ENCODE data around the gene FMO1. TPM values are rescaled to one million over a fixed set of nuclear protein-coding genes. Genes with fewer than 3 reads are reported as not detected.

The FMO1 gene
- total RNA-seq, 1 experiment from 2014 or later: not detected

- peaks cover 8% of the 10 kb centered on the region for H3K4me1 Mint-ChIP-seq (ENCODE audit: insufficient read depth, unreplicated experiment)
- no peaks in the 10 kb centered on the region for H3K27me3 Mint-ChIP-seq (ENCODE audit: insufficient read depth, unreplicated experiment)
- no peak for TF ChIP-seq CTCF (IDR thresholded peaks at IDR 0.05; ENCODE audit: unreplicated experiment)
- no peak overlapping the region for H3K27ac Mint-ChIP-seq (ENCODE audit: low read depth, unreplicated experiment)
- DNase-seq (ENCODE audit: unreplicated experiment): no peak
- H3K4me3 Mint-ChIP-seq (ENCODE audit: unreplicated experiment): no peak overlapping the region
- CTCF ChIA-PET: interaction anchor here (1.0 to 3.1 kb wide), 4 partner anchors 11 to 187 kb away, joined by 3 to 15 read pairs (median 3); partner anchors contain the start of gene FMO4
- POLR2A ChIA-PET: interaction anchor here (1.0 kb wide), 1 partner anchor 8 kb away, joined by 4 read pairs; no protein-coding TSS in a partner anchor
- H3K36me3 Mint-ChIP-seq (ENCODE audit: insufficient read depth, unreplicated experiment): no peaks in the 10 kb centered on the region
- H3K9me3 Mint-ChIP-seq (ENCODE audit: unreplicated experiment): no peaks in the 10 kb centered on the region
- intact Hi-C loops (cut with micrococcal nuclease): no loop called here
- no TSS peak for BruUV-seq (replicated peaks)
Observed at GRCh38 chr1:171266930-171267329, 18.6 kb downstream of the FMO1 start.

GRCh38 chr1:171267391-171267790, 19.1 kb downstream of the FMO1 start:
- POLR2A ChIA-PET: no interaction called here
- Mint-ChIP-seq H3K36me3 (ENCODE audit: insufficient read depth, unreplicated experiment) (no peaks in the 10 kb centered on the region), H3K4me3 (ENCODE audit: unreplicated experiment) (no peak overlapping the region), H3K4me1 (ENCODE audit: insufficient read depth, unreplicated experiment) (peaks cover 8% of the 10 kb centered on the region), H3K9me3 (ENCODE audit: unreplicated experiment) (no peaks in the 10 kb centered on the region), H3K27ac (ENCODE audit: low read depth, unreplicated experiment) (no peak overlapping the region), H3K27me3 (ENCODE audit: insufficient read depth, unreplicated experiment) (no peaks in the 10 kb centered on the region)
- no peak for TF ChIP-seq CTCF (IDR thresholded peaks at IDR 0.05; ENCODE audit: unreplicated experiment)
- intact Hi-C loops (cut with micrococcal nuclease): no loop called here
- no peak for DNase-seq (ENCODE audit: unreplicated experiment)
- CTCF ChIA-PET: interaction anchor here (1.0 to 3.1 kb wide), 5 partner anchors 10 to 187 kb away, joined by 3 to 15 read pairs (median 3); partner anchors contain the start of gene FMO4
- no TSS peak for BruUV-seq (replicated peaks)

GRCh38 chr1:171270806-171271205, 22.5 kb downstream of the FMO1 start:
- ChIA-PET CTCF (interaction anchor here (0.6 to 2.0 kb wide), 8 partner anchors 12 to 88 kb away, joined by 3 to 13 read pairs (median 4); partner anchors contain the start of genes FMO1 and FMO4), POLR2A (no interaction called here)
- no peak for DNase-seq (ENCODE audit: unreplicated experiment)
- no peaks in the 10 kb centered on the region for H3K9me3 Mint-ChIP-seq (ENCODE audit: unreplicated experiment)
- H3K4me1 Mint-ChIP-seq (ENCODE audit: insufficient read depth, unreplicated experiment): peaks cover 8% of the 10 kb centered on the region
- H3K36me3 Mint-ChIP-seq (ENCODE audit: insufficient read depth, unreplicated experiment): no peaks in the 10 kb centered on the region
- TF ChIP-seq CTCF (IDR thresholded peaks at IDR 0.05; ENCODE audit: unreplicated experiment): no peak
- intact Hi-C loops (cut with micrococcal nuclease): no loop called here
- H3K4me3 Mint-ChIP-seq (ENCODE audit: unreplicated experiment): no peak overlapping the region
- H3K27ac Mint-ChIP-seq (ENCODE audit: low read depth, unreplicated experiment): no peak overlapping the region
- no TSS peak for BruUV-seq (replicated peaks)
- H3K27me3 Mint-ChIP-seq (ENCODE audit: insufficient read depth, unreplicated experiment): no peaks in the 10 kb centered on the region

GRCh38 chr1:171277534-171277933, 29.2 kb downstream of the FMO1 start:
- H3K4me1 Mint-ChIP-seq (ENCODE audit: insufficient read depth, unreplicated experiment): no peaks in the 10 kb centered on the region
- DNase-seq (ENCODE audit: unreplicated experiment): no peak
- no peaks in the 10 kb centered on the region for H3K9me3 Mint-ChIP-seq (ENCODE audit: unreplicated experiment)
- H3K36me3 Mint-ChIP-seq (ENCODE audit: insufficient read depth, unreplicated experiment): no peaks in the 10 kb centered on the region
- H3K27ac Mint-ChIP-seq (ENCODE audit: low read depth, unreplicated experiment): no peak overlapping the region
- ChIA-PET CTCF (interaction anchor here (1.3 to 4.2 kb wide), 3 partner anchors 10 to 36 kb away, joined by 3 to 19 read pairs (median 8); partner anchors contain the start of gene FMO4), POLR2A (no interaction called here)
- intact Hi-C loops (cut with micrococcal nuclease): no loop called here
- H3K27me3 Mint-ChIP-seq (ENCODE audit: insufficient read depth, unreplicated experiment): no peaks in the 10 kb centered on the region
- no peak for TF ChIP-seq CTCF (IDR thresholded peaks at IDR 0.05; ENCODE audit: unreplicated experiment)
- BruUV-seq (replicated peaks): no TSS peak
- H3K4me3 Mint-ChIP-seq (ENCODE audit: unreplicated experiment): no peak overlapping the region

Measured in MCF 10A (cell line).